ENCODE results near the gene DNAL1. TPM values are rescaled to one million over a fixed set of nuclear protein-coding genes. Genes with fewer than 3 reads are reported as not detected.
"Not testable (repeated sequence)": the region's sequence is repeated elsewhere in the genome, so short reads cannot be mapped to it uniquely, and the experiment has no call there.

DNAL1 gene
- total RNA-seq, 4 donors from 2014 or later, result 7.7 to 11.5 (median 8.1) TPM

DNA sequence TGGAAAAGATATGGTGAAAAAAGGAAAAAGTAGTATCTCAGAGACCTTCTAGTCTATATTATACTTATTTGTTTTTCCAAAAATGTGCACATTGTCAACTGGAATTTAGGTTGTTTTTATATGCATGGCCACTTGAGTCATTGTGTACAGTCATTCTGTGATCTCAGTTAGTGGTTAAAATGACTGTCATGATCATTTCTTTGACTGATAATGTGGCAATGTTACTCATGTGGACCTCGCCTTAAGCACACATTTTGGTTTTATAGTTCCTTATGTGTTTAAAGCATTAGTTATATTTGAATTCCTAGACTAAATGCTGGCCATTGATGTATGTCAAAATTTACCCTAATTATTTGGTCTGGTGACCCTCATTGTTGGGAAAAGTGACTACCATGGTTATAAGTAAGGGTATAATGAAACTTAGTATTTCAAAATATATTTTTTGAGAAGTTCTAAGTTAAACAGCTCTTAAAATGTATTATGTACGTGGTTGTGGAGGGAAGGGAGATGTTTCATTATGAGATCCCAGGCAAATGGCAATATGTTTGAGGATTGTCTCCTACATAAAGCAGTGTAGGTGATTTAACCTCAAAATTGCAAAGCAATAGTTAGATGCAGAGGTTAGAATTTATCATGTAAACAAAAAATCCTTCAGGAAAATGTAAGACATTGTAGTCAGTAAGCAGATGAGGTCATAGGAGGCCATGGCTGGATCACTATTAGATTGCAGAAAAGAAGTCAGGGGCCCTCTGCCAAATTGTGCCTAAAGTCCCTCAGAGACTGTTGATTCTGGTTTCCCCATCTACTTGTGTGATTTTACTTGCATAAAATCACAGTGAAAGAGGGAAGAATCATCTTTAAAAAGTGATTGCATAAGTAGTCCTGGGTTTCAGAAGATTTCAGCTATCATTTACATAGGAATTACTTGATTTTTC lies 51.9 kb downstream of the DNAL1 start:
- TF ChIP-seq, protein P1, sequence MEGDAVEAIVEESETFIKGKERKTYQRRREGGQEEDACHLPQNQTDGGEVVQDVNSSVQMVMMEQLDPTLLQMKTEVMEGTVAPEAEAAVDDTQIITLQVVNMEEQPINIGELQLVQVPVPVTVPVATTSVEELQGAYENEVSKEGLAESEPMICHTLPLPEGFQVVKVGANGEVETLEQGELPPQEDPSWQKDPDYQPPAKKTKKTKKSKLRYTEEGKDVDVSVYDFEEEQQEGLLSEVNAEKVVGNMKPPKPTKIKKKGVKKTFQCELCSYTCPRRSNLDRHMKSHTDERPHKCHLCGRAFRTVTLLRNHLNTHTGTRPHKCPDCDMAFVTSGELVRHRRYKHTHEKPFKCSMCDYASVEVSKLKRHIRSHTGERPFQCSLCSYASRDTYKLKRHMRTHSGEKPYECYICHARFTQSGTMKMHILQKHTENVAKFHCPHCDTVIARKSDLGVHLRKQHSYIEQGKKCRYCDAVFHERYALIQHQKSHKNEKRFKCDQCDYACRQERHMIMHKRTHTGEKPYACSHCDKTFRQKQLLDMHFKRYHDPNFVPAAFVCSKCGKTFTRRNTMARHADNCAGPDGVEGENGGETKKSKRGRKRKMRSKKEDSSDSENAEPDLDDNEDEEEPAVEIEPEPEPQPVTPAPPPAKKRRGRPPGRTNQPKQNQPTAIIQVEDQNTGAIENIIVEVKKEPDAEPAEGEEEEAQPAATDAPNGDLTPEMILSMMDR (IDR thresholded peaks at IDR 0.05), result no peak
- DNase-seq (ENCODE audit: low spot score) (no peak), ATAC-seq (ENCODE audit: low FRiP score) (no peak)

DNA sequence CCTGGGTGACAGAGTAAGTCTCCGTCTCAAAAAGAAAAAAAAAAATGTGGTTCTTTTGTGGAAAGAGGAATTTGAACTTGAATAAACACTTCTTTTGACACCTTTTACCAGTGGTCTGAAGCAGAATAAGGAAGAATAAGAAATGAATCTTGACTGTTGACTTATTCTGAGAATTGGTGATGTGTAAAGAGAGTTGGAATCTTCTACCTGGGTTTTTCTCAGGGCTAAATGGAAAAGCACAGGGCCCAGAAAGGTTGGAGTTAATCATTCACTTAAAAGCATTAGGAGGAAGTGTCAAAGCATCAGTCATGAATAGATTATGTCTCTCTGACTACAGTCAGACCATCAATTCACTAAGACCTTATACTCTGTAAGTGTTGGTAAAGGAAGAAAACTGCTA lies 55.5 kb downstream of the DNAL1 start:
- DNase-seq (ENCODE audit: low spot score) (no peak), ATAC-seq (ENCODE audit: low FRiP score) (no peak)
- TF ChIP-seq, protein P1 (IDR thresholded peaks at IDR 0.05), result no peak

DNA sequence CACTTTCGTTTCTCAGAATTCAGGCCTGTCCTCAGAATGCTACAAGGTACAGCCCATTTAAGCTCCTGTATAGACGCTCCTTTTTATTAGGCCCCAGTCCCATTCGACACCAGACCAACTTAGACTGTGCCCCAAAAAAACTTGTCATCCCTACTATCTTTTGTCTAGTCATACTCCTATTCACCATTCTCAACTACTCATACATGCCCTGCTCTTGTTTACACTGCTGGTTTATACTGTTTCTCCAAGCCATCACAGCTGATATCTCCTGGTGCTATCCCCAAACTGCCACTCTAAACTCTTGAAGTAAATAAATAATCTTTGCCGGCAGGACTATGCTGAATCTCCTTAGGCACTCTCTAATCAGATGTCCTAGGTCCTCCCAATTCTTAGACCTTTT lies 63.3 kb downstream of the DNAL1 start:
- not testable (repeated sequence) for DNase-seq (ENCODE audit: low spot score); ATAC-seq (ENCODE audit: low FRiP score)

DNA sequence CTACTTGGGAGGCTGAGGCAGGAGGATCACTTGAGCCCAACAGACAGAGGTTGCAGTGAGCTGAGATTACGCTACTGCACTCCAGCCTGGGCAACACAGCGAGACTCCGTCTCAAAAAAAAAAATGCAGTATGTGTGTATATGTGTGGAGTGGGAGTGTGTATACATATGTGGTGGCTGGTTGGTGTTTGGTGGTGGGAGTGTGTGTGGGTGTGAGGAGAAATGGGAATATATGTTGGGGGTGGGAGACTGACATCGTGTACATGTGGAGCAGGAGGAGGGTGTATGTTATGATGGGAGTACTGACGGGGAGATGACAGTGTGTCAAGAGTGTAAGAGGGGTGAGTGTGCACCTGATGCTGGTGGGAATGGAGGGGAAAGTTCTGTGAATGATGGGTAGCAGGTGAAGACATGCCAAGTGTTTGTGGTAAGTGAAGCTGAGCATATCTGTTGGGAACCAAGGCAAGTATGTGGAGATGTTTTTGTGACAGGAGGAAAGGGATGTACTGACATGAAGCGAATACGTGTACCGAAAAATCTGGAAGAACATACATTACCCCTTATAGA lies 65.2 kb downstream of the DNAL1 start:
- ATAC-seq (ENCODE audit: low FRiP score), result no peak
- DNase-seq (ENCODE audit: low spot score), result no peak
- TF ChIP-seq, protein P1 (IDR thresholded peaks at IDR 0.05), result no peak

DNA sequence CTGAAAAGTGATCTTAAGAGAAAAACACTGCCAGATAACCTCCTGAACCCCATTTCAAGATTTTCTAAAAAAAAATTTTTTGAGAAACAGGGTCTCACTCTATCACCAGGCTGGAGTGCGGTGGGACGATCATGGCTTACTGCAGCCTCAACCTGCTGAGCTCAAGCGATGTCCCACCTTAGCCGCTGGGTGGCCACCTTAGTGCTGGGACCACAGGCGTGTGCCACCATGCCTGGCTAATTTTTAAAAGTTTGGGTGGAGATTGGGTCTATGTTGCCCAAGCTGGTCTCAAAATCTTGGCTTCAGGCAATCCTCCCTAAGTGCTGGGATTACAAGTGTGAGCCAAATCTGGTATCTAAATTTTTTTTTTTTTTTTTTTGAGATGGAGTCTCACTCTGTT lies 66.0 kb downstream of the DNAL1 start:
- ATAC-seq (ENCODE audit: low FRiP score) (no peak), DNase-seq (ENCODE audit: low spot score) (no peak)
- TF ChIP-seq, protein P1 (IDR thresholded peaks at IDR 0.05), result no peak

DNA sequence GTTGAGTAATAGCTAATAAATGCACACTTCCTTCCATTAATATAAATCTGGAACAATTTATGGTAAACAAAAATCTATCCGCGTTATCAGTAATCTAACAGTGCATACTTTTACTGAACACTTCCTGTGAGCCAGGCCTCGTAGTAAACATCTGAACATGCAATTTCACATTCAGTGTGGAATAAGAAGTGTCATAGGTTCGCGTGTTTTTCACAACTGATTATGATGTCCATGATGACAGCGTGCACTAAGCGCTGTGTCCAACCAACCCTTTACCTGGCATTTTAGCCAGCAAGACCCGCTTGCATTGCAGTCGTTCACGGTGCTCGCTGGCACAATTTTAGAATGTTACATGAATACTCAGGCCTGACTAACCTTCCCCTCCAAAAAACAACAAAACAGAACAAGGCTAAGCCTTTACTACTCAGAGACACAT lies 67.3 kb downstream of the DNAL1 start:
- no peak for DNase-seq (ENCODE audit: low spot score)
- TF ChIP-seq, protein P1 (IDR thresholded peaks at IDR 0.05), result no peak
- ATAC-seq (ENCODE audit: low FRiP score), result no peak

DNA sequence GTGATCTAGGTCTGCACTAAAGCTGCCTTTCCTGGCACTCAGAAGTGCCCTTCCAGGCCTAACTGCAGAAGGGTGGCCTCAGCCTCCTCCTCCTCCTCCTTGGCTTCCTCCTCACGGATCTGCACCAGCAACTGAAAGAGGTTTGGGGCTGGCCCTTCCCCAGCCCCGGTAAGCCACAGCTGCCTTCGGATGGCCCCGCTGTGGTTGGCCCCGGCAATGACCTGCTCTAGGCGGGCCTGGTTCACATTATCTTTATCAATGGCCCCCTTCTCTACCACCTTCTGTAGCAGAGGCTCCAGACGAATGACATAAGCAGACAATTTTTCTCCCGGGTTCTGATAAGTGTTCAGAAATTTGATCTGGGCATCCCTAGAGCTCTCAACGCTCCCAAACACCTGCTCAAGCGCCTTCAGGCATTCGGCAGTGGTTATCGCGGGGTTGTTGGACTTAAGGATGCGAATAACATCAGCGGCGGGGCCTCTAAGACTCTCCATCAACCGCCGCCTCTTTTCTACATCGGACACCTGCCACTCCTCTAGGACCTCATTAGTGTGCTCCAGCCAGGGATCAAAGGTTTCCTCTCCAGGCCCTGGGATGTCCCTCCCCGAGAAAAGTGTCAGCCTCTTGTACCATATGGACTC lies 67.9 kb downstream of the DNAL1 start:
- ATAC-seq (ENCODE audit: low FRiP score) (no peak), DNase-seq (ENCODE audit: low spot score) (no peak)
- TF ChIP-seq, protein P1 (IDR thresholded peaks at IDR 0.05), result no peak

All from omental fat pad (tissue), 4 donors.